HG03103 (cell line): Measurements from ENCODE around the gene CSNK1G1.
"Not testable (repeated sequence)": the region's sequence is repeated elsewhere in the genome, so short reads cannot be mapped to it uniquely, and the experiment has no call there.

Experiments
- ATAC-seq: cut with Tn5 transposase; IDR thresholded peaks from one replicate; pipeline ENCODE4 v1.9.1; 2021; ENCODE audit warnings: low read depth; ENCODE audit not compliant: unreplicated experiment

The CSNK1G1 gene

DNA sequence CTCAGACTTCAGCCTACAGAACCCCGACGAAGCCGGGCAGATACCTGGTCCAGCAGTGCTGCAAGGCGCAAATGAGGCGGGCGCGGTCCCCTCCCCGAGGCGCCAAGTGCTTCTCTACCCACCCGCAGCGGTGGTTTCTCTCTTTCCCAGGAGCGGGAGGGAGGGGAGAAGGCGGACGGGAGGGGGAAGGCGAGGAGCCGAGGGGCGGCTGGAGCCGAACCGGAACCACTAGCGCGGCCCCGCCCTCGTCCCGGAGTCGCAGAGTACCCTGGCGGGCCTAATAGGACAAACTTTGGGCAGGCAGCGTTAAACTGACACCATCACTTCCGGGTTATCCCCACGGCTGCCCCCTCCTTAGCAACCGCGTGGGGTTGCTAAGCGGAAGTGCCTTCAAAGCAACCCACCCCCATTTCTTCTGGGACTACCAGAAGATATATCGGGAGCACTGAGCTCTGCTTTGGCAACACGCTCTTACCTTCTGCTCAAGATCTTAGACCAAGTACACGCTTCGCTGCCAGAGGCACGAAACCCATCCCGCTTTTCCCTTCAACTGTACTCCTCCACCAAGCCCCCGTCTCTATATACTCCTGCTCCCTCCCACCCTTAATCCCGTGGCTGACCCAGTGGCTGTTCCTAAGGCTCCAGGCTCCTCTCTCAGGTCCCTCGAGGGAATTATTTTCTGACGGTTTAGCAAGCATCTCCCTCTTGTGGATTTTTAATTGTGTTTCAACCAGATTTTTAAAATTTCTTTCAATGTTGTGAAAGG, at the start of gene CSNK1G1:
TSS of gene CSNK1G1 (minus strand) at position 230 of the 766 bp plus-strand sequence. CDS start 55,674 bp downstream, outside the sequence.
- peak; percentile 95 for ATAC-seq

GRCh38 chr15:64400583-64400982, 44.6 kb upstream of the CSNK1G1 start:
- ATAC-seq = no peak

DNA sequence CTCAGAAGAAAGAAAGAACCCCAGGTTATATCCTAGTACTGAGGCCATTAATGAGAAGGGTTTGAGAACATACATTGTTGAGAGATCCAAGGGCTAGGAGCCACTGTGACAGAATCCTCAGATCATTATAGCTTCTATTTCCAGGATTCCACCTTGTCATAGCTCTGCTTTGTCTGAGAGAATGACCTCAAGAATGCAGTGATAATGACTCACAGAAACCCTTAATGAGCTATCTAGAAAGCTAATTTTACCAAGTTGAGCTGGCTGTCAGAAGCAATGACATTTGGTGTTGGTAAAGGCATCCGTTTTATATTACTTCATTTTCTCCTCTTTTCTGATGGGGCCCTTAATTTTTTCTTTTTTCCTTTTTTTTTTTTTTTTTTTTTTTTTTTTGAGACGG, 42.6 kb upstream of the CSNK1G1 start:
- no peak for ATAC-seq

GRCh38 chr15:64396789-64397188, 40.8 kb upstream of the CSNK1G1 start:
- ATAC-seq = no peak

- ATAC-seq = not testable (repeated sequence)
These were observed 36.5 kb upstream of the CSNK1G1 start for GRCh38 chr15:64392471-64392870.

DNA sequence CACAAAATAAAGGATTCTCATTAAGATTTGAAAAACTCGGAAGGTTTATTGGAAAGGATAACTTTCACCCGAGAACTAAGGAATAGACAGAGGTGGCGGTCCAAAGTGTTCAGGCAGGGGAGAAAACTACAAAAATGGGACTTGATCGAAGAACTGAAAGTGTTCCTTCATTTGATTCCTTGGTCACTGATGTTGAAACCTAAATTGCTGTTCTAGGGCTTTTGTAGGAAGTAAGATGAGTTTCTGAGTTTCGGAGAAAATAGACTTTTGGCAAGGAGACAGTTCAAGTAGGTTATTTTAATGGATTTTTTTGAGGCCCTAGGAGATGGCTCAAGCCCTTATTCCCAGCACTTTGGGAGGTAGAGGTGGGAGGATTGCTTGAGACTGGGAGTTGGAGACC, 33.1 kb upstream of the CSNK1G1 start:
- no peak for ATAC-seq

- peak; percentile 98 for ATAC-seq
These were observed 31.7 kb upstream of the CSNK1G1 start, which contains the start of gene TRIP4 for GRCh38 chr15:64387562-64388168. TRIP4 (plus strand) TSS chr15:64387836; CDS start chr15:64387864, 28 bp downstream.

GRCh38 chr15:64386291-64386690, 30.3 kb upstream of the CSNK1G1 start:
- no peak for ATAC-seq

DNA sequence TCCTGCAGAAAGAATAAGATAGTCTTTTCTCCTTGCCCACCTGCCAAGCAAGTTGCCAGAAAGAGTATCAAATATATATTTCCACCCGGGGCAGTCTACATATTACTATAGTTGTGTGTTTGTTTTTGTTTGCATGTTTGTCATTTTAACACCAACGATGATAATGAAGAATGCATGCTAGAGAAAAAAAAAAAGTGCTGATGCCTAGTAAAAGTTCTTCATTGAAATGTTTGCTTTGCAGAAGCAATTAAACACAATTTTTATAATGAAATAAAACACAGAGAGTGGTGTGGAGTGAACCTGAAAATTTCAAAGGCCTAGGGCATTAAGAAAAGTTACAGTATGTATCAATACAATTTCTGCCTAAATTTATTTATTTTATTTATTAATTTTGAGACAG, 27.8 kb upstream of the CSNK1G1 start:
- ATAC-seq = no peak

DNA sequence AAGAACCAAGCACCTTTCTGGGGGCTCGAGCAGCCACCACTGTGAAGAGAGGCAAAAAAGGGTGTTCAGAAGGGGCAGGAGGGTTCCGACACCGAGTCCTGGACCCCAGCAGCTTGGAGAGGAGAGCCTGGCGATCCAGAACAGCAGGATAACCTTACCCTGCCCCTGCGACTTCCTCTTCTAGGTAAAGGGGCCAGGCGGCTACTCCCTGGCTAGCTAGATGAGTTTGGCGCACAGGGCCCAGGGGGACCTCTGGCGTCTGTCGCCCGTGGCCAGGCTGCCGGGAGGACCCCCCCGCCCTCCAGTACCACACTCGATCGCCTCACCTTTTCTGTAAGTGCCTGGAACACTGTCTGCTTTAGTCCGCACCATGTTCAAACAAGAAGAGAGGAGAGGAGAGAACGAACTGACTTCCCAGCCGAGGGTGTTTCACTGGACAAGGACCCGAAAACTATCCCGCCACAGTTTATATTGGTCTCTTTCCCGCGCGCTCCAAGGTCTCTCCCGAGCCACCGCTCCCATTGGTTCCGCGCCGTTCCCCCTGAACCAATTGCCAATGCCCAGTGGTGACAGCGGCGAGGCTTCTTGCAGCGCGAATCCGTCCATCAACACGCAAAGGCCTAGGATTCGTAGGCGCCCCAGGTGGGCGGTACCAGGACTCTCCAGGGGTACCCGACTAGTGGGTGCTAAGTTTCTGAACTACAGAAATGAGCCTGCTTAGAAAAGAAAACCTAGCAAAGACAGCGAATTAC, 25.2 kb upstream of the CSNK1G1 start, which contains the start of gene PCLAF:
TSS of gene PCLAF (minus strand) at position 442 of the 752 bp plus-strand sequence. CDS start at position 372, 70 bp downstream.
- peak; percentile 97 for ATAC-seq

DNA sequence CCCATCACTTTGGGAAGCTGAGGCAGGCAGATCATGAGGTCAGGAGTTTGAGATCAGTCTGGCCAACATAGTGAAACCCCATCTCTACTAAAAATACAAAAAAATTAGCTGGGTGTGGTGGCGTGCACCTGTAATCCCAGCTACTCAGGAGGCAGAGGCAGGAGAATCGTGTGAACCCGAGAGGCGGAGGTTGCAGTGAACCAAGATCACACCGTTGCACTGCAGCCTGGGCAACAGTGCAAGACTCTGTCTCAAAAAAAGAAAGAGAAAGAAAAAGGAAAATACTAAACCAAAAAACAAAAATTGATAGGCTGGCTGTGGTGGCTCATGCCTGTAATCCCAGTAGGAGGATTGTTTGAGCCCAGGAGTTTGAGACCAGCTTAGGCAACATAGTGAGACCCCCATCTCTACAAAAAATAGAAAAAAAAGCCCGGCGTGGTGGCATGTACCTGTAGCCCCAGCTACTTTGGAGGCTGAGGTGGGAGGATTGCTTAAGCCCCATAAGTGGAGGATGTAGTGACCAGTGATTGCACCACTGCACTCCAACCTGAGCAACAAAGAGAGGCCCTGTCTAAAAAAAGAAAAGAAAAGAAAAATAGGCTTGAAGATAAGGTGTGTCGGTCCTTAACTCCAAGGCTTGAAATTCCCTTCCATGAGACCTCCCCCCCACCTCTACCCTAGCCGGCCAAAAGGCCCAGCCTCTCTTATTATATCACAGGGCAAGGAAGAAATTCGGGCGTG, 24.3 kb upstream of the CSNK1G1 start:
- ATAC-seq = not testable (repeated sequence)

GRCh38 chr15:64379216-64379960, 23.4 kb upstream of the CSNK1G1 start:
- no peak for ATAC-seq

DNA sequence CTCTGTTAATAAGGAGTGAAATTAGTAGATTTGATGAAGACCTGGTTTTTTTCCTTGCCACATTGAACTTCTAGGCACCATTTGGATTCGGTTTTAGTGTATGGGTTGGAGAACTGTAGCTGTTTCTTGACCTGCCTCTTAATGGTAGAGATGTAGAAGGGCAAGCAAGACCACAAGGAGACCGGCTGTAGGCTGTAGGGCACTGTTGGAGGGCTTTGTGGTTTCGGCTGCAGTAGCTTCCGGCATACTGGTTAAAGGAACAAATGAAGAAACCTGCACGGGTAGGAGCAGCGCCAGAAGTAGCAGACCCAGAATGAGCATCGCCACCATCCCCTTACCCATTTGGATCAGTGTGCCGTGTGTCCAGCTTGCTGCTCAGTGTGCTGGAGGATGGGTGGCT, 17.4 kb upstream of the CSNK1G1 start:
- no peak for ATAC-seq

GRCh38 chr15:64371383-64371782, 15.4 kb upstream of the CSNK1G1 start:
- not testable (repeated sequence) for ATAC-seq

DNA sequence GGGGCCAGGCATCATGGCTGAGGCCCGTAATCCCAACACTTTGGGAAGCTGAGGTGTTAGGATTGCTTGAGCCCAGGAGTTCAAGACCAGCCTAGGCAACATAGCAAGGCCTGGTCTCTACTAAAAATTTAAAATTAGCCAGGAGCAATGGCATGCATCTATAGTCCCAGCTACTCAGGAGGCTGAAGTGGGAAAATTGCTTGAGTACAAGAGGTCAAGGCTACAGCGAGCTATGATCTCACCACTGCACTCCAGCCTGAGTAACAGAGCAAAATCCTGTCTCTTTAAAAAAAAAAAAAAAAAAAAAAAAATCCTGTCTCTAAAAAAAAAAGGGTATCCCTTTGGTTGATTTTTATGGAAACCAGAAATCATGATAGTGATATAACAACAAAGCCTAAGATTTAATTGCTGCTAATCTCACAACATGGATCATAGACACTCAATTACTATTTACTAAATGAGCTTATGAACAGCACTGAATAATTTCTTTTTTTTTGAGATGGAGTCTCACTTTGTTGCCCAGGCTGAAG, 13.2 kb upstream of the CSNK1G1 start:
- ATAC-seq = no peak

- ATAC-seq = no peak
These were observed 5.3 kb upstream of the CSNK1G1 start for GRCh38 chr15:64361259-64361658.

- ATAC-seq = no peak
These were observed 702 bp upstream of the CSNK1G1 start for GRCh38 chr15:64356710-64357040.

GRCh38 chr15:64355348-64355943, 527 bp downstream of the CSNK1G1 start:
- ATAC-seq = peak; percentile 8

DNA sequence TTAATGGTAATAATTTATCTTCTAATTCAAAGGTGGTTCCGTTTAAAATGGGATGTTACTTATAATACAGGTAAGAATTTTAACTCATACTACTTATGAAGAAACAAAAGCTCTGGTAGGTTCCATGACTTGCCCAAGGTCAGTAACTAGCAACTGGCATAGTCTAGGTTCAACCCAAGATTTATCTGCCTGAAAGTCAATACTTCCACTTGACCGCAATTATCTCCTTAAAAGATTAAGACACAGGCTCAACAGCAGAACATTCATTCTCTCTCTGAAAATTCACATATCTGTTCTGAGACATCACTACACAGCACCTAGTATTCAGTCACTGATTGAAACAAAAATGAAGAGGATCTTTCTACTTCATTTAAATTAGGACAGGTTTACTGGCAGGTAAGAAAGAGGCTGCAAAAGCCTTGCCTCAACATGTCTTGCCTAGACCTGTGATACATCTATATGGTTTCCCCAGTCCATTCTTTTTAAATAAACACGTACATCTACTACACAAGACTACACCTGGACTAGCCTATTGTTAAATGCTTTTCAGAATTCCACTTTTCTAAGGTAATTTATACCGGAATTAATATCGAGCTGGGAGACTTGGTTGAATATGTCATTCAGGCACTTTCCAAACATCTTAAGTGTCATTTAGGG, 1.2 kb downstream of the CSNK1G1 start:
- no peak for ATAC-seq
